SKM-1 (cell line): ENCODE data around the gene FOSB.

Experiments
- DNase-seq: peaks from one replicate; lab custom pipeline; 2025; ENCODE audit not compliant: unreplicated experiment; lab: John Stamatoyannopoulos, UW

FOSB gene

DNA sequence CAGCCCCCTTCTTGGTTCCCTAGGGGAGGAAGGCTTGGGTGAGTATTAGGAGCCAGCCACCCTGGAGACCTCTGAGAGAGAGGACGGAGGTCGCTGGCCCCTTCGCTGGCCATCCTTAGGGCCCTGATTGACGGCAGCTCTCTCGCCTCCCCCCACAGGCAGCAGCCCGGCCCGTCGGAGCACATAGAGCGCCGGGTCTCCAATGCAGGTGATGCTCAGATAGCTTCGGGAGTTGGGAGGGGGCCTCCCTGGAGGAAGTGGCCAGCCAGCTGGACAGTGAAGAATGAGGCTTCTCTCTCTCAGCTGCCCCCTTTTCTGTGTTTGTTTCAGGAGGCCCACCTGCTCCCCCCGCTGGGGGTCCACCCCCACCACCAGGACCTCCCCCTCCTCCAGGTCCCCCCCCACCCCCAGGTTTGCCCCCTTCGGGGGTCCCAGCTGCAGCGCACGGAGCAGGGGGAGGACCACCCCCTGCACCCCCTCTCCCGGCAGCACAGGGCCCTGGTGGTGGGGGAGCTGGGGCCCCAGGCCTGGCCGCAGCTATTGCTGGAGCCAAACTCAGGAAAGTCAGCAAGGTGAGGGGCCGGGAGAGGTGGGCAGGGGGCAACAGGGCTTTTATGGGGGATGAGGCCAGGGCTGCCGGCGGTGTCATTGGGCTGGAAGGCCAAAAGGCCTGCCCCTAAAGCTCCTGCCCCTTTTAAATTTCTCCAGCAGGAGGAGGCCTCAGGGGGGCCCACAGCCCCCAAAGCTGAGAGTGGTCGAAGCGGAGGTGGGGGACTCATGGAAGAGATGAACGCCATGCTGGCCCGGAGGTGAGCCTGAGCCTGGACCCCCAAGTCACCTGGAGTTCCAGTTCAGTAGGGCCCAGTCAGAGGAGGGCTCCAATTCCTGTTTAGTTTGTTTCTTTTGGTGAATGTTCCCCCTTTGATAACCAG, 54.5 kb downstream of the FOSB start:
- DNase-seq, result no peak

DNA sequence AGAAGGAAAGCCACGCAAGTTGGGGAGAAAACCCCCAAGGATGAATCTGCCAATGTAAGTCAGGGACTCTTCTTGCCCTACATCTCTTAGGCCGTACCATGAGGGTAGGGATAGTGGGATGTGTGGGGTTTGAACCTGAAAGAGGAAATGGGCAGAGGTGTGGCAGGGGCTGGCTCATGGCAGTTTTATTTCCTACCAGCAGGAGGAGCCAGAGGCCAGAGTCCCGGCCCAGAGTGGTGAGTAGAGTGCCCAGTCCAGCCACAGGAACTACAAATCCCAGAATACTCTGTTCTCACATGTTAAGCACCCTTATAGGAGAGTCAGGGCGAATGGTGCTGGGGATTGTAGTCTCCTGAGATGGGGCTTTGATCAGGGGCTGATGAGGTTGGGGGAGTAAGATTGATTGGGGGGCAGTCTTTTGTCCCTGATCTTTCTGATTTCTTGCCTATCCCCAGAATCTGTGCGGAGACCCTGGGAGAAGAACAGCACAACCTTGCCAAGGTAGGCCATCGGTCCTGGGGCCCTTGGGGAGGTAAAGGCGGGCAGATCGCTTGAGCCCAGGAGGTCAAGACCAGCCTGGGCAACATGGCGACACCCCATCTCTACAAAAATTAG, 56.0 kb downstream of the FOSB start:
- peak; percentile 17 for DNase-seq

DNA sequence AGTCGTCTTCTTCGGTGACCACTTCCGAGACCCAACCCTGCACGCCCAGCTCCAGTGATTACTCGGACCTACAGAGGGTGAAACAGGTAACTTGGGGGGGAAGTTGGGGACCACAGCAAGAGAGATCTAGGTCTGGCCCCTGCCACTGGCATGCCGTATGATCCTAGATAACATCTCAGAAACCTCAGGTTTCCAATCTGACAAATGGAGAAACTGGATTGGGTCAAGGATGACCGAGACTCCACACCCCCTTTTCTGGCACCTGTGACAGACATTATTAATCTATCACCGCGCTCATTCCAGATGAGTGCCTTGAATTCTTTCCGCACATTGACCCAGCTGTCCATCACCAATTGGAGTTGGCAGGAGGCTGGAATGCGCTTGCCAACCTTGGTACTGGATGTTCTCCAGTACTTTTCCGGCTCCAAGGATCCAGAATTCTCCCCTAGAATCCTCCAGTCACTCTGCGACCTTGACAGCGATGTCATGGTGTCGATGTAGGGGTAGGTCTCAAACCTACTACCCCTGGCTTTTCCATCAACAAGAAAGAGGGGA, 56.9 kb downstream of the FOSB start:
- DNase-seq, result no peak
